ENCODE results near the gene SCYGR5. TPM values are rescaled to one million over a fixed set of nuclear protein-coding genes. Genes with fewer than 3 reads are reported as not detected.

SCYGR5 gene
- total RNA-seq, 4 donors from 2014 or later: not detected

GRCh38 chr2:227653419-227653818 lies 13.2 kb upstream of the SCYGR5 start:
- H3K9me3 ChIP-seq: no peaks in the 10 kb centered on the region
- no peaks in the 10 kb centered on the region for H3K4me1 ChIP-seq
- no peak overlapping the region for H3K4me3 ChIP-seq
- TF ChIP-seq CTCF (IDR thresholded peaks at IDR 0.05): no peak
- TF ChIP-seq POLR2A (IDR thresholded peaks at IDR 0.05): no peak
- H3K27me3 ChIP-seq: no peaks in the 10 kb centered on the region
- H3K36me3 ChIP-seq: no peaks in the 10 kb centered on the region
- DNase-seq: no peak
- no peak overlapping the region for H3K27ac ChIP-seq

GRCh38 chr2:227654426-227654825 lies 12.2 kb upstream of the SCYGR5 start:
- Histone ChIP-seq H3K36me3 (no peaks in the 10 kb centered on the region), H3K9me3 (no peaks in the 10 kb centered on the region), H3K27ac (no peak overlapping the region), H3K4me3 (no peak overlapping the region), H3K27me3 (no peaks in the 10 kb centered on the region), H3K4me1 (no peaks in the 10 kb centered on the region)
- DNase-seq: no peak
- TF ChIP-seq CTCF (IDR thresholded peaks at IDR 0.05): no peak
- TF ChIP-seq POLR2A (IDR thresholded peaks at IDR 0.05): no peak

GRCh38 chr2:227655454-227655853 lies 11.2 kb upstream of the SCYGR5 start:
- H3K27ac ChIP-seq: no peak overlapping the region
- no peak overlapping the region for H3K4me3 ChIP-seq
- no peaks in the 10 kb centered on the region for H3K36me3 ChIP-seq
- no peaks in the 10 kb centered on the region for H3K27me3 ChIP-seq
- DNase-seq: peak in 1 of 3 donors; percentile 52
- H3K4me1 ChIP-seq: no peaks in the 10 kb centered on the region
- TF ChIP-seq POLR2A (IDR thresholded peaks at IDR 0.05) (no peak), CTCF (IDR thresholded peaks at IDR 0.05) (no peak)
- H3K9me3 ChIP-seq: no peaks in the 10 kb centered on the region

GRCh38 chr2:227657199-227657845 lies 9.3 kb upstream of the SCYGR5 start:
- Histone ChIP-seq H3K36me3 (no peaks in the 10 kb centered on the region), H3K4me3 (no peak overlapping the region), H3K27me3 (no peaks in the 10 kb centered on the region), H3K4me1 (no peaks in the 10 kb centered on the region), H3K27ac (no peak overlapping the region), H3K9me3 (no peaks in the 10 kb centered on the region)
- no peak for TF ChIP-seq CTCF (IDR thresholded peaks at IDR 0.05)
- no peak for TF ChIP-seq POLR2A (IDR thresholded peaks at IDR 0.05)
- DNase-seq: no peak

- Histone ChIP-seq H3K9me3 (no peaks in the 10 kb centered on the region), H3K36me3 (no peaks in the 10 kb centered on the region), H3K27ac (no peak overlapping the region), H3K4me1 (no peaks in the 10 kb centered on the region), H3K4me3 (no peak overlapping the region), H3K27me3 (no peaks in the 10 kb centered on the region)
- TF ChIP-seq POLR2A (IDR thresholded peaks at IDR 0.05) (no peak), CTCF (IDR thresholded peaks at IDR 0.05) (no peak)
- no peak for DNase-seq
Observed at GRCh38 chr2:227661025-227661649, 5.5 kb upstream of the SCYGR5 start.

Data from Peyer's patch (tissue), 4 donors.